WTC11 (cell line): ENCODE measurements around the gene ULK4. TPM values are rescaled to one million over a fixed set of nuclear protein-coding genes. Genes with fewer than 3 reads are reported as not detected.

Experiments
- ATAC-seq: fragments of 200-7000 bp; cut with Tn5 transposase; 2 replicates; pipeline ENCODE4 v1.10.0; 2021; ENCODE audit warnings: mild to moderate bottlenecking, moderate library complexity
- CTCF ChIA-PET: fragments of 300-600 bp; sonication (Branson Sonifier 250); formaldehyde crosslinking; loops from one replicate; lab custom pipeline; 2021; ENCODE audit warnings: antibody characterized with exemption; lab: Charles Lee
- POLR2A ChIA-PET: fragments of 350-600 bp; sonication (Branson Sonifier 250); formaldehyde crosslinking; loops from one replicate; lab custom pipeline; 2021; ENCODE audit warnings: antibody characterized with exemption; lab: Charles Lee
- DNase-seq: peaks from one replicate; pipeline ENCODE4 v3.0.0; 2021; ENCODE audit warnings: low spot score
- H3K27ac Mint-ChIP-seq: 2 replicates; pipeline ENCODE4 v1.8.0; 2021; ENCODE audit warnings: mixed read lengths
- H3K27me3 Mint-ChIP-seq: 2 replicates; pipeline ENCODE4 v1.8.0; 2021; ENCODE audit warnings: low read depth, mild to moderate bottlenecking, moderate library complexity, mixed read lengths
- H3K36me3 Mint-ChIP-seq: 2 replicates; pipeline ENCODE4 v1.8.0; 2021; ENCODE audit warnings: mixed read lengths
- H3K4me1 Mint-ChIP-seq: 2 replicates; pipeline ENCODE4 v1.8.0; 2022; ENCODE audit warnings: mixed read lengths
- H3K4me3 Mint-ChIP-seq: 2 replicates; pipeline ENCODE4 v1.8.0; 2021; ENCODE audit warnings: mild to moderate bottlenecking, moderate library complexity, mixed read lengths
- H3K9me3 Mint-ChIP-seq: 2 replicates; pipeline ENCODE4 v1.8.0; 2021; ENCODE audit warnings: mixed read lengths
- ATF1 ChIP-seq: sonication (generic); formaldehyde crosslinking; IDR thresholded peaks from 2 replicates; pipeline ENCODE4 v1.8.1; 2023; ENCODE audit warnings: mild to moderate bottlenecking, moderate library complexity, missing genetic modification reagents
- JUN ChIP-seq: sonication (generic); formaldehyde crosslinking; IDR thresholded peaks from 2 replicates; pipeline ENCODE4 v1.8.0; 2023; ENCODE audit warnings: mild to moderate bottlenecking, missing genetic modification reagents
- KAT7 ChIP-seq: sonication (generic); formaldehyde crosslinking; IDR thresholded peaks from 2 replicates; pipeline ENCODE4 v1.8.1; 2023; ENCODE audit warnings: missing genetic modification reagents, mild to moderate bottlenecking, borderline replicate concordance
- MXD4 ChIP-seq: fragments of 250-450 bp; sonication (Bioruptor Pico); IDR thresholded peaks from 2 replicates; pipeline ENCODE4 v1.8.0; 2021; ENCODE audit warnings: mild to moderate bottlenecking, moderate library complexity, borderline replicate concordance
- MYBL2 ChIP-seq: sonication (generic); formaldehyde crosslinking; IDR thresholded peaks from 2 replicates; pipeline ENCODE4 v1.8.1; 2023; ENCODE audit warnings: mild to moderate bottlenecking, moderate library complexity, missing genetic modification reagents
- NFYB ChIP-seq: sonication (generic); formaldehyde crosslinking; conservative IDR thresholded peaks from 2 replicates; pipeline ENCODE4 v1.8.0; 2022; ENCODE audit warnings: low read depth, missing genetic modification reagents
- NR2C2 ChIP-seq: sonication (generic); formaldehyde crosslinking; IDR thresholded peaks from 2 replicates; pipeline ENCODE4 v1.8.0; 2022; ENCODE audit warnings: mild to moderate bottlenecking, missing genetic modification reagents
- NR3C1 ChIP-seq: sonication (generic); formaldehyde crosslinking; conservative IDR thresholded peaks from 2 replicates; pipeline ENCODE4 v1.8.1; 2023; ENCODE audit warnings: low read depth, mild to moderate bottlenecking, missing genetic modification reagents
- ZBTB21 ChIP-seq: sonication (generic); formaldehyde crosslinking; IDR thresholded peaks from 2 replicates; pipeline ENCODE4 v1.8.1; 2023; ENCODE audit warnings: mild to moderate bottlenecking, missing genetic modification reagents, borderline replicate concordance
- ZNF219 ChIP-seq: sonication (generic); formaldehyde crosslinking; IDR thresholded peaks from 2 replicates; pipeline ENCODE4 v1.8.0; 2023; ENCODE audit warnings: missing genetic modification reagents, mild to moderate bottlenecking, borderline replicate concordance
- ZNF263 ChIP-seq: sonication (generic); formaldehyde crosslinking; IDR thresholded peaks from 2 replicates; pipeline ENCODE4 v1.8.1; 2022; ENCODE audit warnings: low read depth, mild to moderate bottlenecking, moderate library complexity, missing genetic modification reagents
- ZNF317 ChIP-seq: sonication (generic); formaldehyde crosslinking; IDR thresholded peaks from 2 replicates; pipeline ENCODE4 v1.8.1; 2023; ENCODE audit warnings: low read depth, mild to moderate bottlenecking, moderate library complexity, missing genetic modification reagents, borderline replicate concordance
- ZNF396 ChIP-seq: fragments of 250-450 bp; sonication (Bioruptor Pico); IDR thresholded peaks from 2 replicates; pipeline ENCODE4 v1.8.0; 2021; ENCODE audit warnings: mild to moderate bottlenecking, moderate library complexity, borderline replicate concordance
- total RNA-seq: library from RNA; stranded (reverse); gene quantifications from 3 replicates; pipeline ENCODE4 v1.2.3, GENCODE V29; 2021
- TF ChIP-seq, protein P1 (sequence below): sonication (generic); formaldehyde crosslinking; IDR thresholded peaks from 2 replicates; pipeline ENCODE4 v1.8.0; 2022; ENCODE audit warnings: mild to moderate bottlenecking, missing genetic modification reagents
- TF ChIP-seq, protein P2 (sequence below): sonication (generic); formaldehyde crosslinking; IDR thresholded peaks from 2 replicates; pipeline ENCODE4 v1.8.0; 2023; ENCODE audit warnings: missing genetic modification reagents
- TF ChIP-seq, protein P3 (sequence below): fragments of 250-450 bp; sonication (Bioruptor Pico); IDR thresholded peaks from 2 replicates; pipeline ENCODE4 v1.9.0; 2021; ENCODE audit warnings: moderate library complexity, mild to moderate bottlenecking, inconsistent platforms, borderline replicate concordance
- TF ChIP-seq, protein P4 (sequence below): fragments of 200-600 bp; IDR thresholded peaks from 2 replicates; pipeline ENCODE4 v1.8.0; 2022; ENCODE audit warnings: antibody characterized with exemption
- TF ChIP-seq, protein P5 (sequence below): sonication (generic); formaldehyde crosslinking; IDR thresholded peaks from 2 replicates; pipeline ENCODE4 v1.8.0; 2023; ENCODE audit warnings: mild to moderate bottlenecking, missing genetic modification reagents

The ULK4 gene
- total RNA-seq, 1 experiment from 2014 or later: 9.2 TPM

DNA sequence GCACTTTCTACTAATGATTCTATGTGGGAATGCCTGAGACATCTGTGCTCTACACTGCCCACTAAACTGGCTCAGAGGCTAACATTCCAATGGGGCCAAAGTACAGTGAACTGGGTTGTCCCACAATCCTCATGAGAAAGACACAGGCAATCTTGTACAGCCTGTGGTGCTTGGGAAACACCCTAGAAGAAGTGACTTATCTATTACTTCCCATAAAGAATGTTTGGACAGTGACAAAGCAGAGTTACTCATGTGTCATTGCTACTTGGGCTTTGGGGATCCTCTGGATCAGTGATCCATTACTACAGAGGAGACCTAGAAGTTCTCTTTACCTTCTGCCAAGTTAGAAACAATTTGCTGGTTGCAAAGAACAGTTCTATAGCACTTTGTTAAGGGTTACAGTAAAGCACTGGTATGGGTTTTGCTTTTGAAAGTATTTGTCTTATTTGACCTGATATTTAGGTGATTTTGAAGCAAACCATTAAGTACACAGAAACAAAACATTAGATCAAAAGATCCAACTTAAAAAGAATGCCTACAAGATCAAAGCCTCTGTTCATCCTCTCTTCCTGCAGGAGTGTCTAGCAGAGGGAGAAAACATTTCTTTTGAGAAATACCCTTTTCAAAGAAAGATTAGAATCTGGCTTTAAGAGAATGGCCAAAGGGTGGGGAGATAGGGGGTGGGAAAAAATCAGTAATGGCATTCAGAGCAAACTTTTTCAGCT lies 686.8 kb downstream of the ULK4 start (continued):
- TF ChIP-seq, protein P1, sequence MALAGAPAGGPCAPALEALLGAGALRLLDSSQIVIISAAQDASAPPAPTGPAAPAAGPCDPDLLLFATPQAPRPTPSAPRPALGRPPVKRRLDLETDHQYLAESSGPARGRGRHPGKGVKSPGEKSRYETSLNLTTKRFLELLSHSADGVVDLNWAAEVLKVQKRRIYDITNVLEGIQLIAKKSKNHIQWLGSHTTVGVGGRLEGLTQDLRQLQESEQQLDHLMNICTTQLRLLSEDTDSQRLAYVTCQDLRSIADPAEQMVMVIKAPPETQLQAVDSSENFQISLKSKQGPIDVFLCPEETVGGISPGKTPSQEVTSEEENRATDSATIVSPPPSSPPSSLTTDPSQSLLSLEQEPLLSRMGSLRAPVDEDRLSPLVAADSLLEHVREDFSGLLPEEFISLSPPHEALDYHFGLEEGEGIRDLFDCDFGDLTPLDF: no peak
- TF ChIP-seq NR2C2 (CRISPR knock-in tag) (no peak), ZNF219 (no peak), ZNF317 (CRISPR knock-in tag) (no peak), NR3C1 (no peak), ZNF263 (CRISPR knock-in tag) (no peak), NFYB (CRISPR knock-in tag) (no peak)
- TF ChIP-seq, protein P2, sequence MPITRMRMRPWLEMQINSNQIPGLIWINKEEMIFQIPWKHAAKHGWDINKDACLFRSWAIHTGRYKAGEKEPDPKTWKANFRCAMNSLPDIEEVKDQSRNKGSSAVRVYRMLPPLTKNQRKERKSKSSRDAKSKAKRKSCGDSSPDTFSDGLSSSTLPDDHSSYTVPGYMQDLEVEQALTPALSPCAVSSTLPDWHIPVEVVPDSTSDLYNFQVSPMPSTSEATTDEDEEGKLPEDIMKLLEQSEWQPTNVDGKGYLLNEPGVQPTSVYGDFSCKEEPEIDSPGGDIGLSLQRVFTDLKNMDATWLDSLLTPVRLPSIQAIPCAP (CRISPR knock-in tag): no peak
- TF ChIP-seq, all 79 proteins: peak for 0

DNA sequence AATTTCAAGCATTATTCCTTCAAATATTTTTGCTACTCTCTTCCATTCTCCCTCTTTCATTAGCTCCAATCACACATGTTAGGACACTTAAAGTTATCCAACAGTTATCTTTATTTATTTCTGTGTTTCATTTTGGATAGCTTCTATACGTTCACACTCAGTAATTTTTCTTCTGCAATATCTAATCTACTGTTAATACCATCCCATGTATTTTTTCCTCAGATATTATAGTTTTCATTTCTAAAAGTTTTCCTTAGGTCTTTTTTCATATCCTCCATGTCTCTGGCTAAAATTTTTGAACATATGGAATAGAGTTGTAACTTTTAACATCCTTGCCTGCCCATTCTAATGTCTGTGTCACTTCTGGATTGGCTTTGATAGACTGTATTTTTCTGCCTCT lies 689.2 kb downstream of the ULK4 start:
- Mint-ChIP-seq H3K4me1 (peaks cover 7% of the 10 kb centered on the region), H3K27ac (no peak overlapping the region), H3K27me3 (0 out of 2 replicates have a peak, but pooled peaks cover 4% of the 10 kb centered on the region), H3K4me3 (no peak overlapping the region), H3K9me3 (peaks cover 42% of the 10 kb centered on the region), H3K36me3 (peaks cover 31% of the 10 kb centered on the region)
- no peak for TF ChIP-seq JUN (CRISPR knock-in tag)
- TF ChIP-seq ATF1: no peak
- no peak for TF ChIP-seq MXD4 (CRISPR knock-in tag)
- TF ChIP-seq ZBTB21 (CRISPR knock-in tag): no peak
- TF ChIP-seq, protein P3, sequence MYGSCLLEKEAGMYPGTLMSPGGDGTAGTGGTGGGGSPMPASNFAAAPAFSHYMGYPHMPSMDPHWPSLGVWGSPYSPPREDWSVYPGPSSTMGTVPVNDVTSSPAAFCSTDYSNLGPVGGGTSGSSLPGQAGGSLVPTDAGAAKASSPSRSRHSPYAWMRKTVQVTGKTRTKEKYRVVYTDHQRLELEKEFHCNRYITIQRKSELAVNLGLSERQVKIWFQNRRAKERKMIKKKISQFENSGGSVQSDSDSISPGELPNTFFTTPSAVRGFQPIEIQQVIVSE (CRISPR knock-in tag): no peak
- TF ChIP-seq MYBL2 (CRISPR knock-in tag): no peak
- TF ChIP-seq, protein P1: no peak
- TF ChIP-seq, protein P4, sequence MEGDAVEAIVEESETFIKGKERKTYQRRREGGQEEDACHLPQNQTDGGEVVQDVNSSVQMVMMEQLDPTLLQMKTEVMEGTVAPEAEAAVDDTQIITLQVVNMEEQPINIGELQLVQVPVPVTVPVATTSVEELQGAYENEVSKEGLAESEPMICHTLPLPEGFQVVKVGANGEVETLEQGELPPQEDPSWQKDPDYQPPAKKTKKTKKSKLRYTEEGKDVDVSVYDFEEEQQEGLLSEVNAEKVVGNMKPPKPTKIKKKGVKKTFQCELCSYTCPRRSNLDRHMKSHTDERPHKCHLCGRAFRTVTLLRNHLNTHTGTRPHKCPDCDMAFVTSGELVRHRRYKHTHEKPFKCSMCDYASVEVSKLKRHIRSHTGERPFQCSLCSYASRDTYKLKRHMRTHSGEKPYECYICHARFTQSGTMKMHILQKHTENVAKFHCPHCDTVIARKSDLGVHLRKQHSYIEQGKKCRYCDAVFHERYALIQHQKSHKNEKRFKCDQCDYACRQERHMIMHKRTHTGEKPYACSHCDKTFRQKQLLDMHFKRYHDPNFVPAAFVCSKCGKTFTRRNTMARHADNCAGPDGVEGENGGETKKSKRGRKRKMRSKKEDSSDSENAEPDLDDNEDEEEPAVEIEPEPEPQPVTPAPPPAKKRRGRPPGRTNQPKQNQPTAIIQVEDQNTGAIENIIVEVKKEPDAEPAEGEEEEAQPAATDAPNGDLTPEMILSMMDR: no peak
- TF ChIP-seq, protein P5, sequence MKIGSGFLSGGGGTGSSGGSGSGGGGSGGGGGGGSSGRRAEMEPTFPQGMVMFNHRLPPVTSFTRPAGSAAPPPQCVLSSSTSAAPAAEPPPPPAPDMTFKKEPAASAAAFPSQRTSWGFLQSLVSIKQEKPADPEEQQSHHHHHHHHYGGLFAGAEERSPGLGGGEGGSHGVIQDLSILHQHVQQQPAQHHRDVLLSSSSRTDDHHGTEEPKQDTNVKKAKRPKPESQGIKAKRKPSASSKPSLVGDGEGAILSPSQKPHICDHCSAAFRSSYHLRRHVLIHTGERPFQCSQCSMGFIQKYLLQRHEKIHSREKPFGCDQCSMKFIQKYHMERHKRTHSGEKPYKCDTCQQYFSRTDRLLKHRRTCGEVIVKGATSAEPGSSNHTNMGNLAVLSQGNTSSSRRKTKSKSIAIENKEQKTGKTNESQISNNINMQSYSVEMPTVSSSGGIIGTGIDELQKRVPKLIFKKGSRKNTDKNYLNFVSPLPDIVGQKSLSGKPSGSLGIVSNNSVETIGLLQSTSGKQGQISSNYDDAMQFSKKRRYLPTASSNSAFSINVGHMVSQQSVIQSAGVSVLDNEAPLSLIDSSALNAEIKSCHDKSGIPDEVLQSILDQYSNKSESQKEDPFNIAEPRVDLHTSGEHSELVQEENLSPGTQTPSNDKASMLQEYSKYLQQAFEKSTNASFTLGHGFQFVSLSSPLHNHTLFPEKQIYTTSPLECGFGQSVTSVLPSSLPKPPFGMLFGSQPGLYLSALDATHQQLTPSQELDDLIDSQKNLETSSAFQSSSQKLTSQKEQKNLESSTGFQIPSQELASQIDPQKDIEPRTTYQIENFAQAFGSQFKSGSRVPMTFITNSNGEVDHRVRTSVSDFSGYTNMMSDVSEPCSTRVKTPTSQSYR (CRISPR knock-in tag): no peak
- TF ChIP-seq KAT7 (CRISPR knock-in tag): no peak
- no peak for TF ChIP-seq ZNF396
- TF ChIP-seq NFYB (CRISPR knock-in tag): no peak
- CTCF ChIA-PET: no interaction called here
- DNase-seq (no peak), ATAC-seq (no peak)
- POLR2A ChIA-PET: no interaction called here
